Gastroesophageal sphincter (tissue), 3 donors: ENCODE results near the gene TMEM131.

Experiments
- CTCF ChIP-seq, 4 experiments: fragments of 200-600 bp in 2 of 4; fragments of 450-650 bp in 2 of 4; sonication (generic) in 1 of 4; IDR thresholded peaks; one replicate each; pipeline ENCODE4 v1.5.1; 2017 to 2019; ENCODE audit warnings: antibody characterized with exemption in 4 of 4, mild to moderate bottlenecking in 2 of 4, moderate library complexity in 2 of 4
- POLR2A ChIP-seq, 2 donors: fragments of 450-650 bp; IDR thresholded peaks; one replicate each; pipeline ENCODE4 v1.6.1; 2017; ENCODE audit warnings: antibody characterized with exemption in 2 of 2, mild to moderate bottlenecking in 2 of 2, moderate library complexity in 1 of 2

GRCh38 chr2:97988722-97989121, 7.0 kb downstream of the TMEM131 start:
- no peak for TF ChIP-seq CTCF (IDR thresholded peaks at IDR 0.05)
- no peak for TF ChIP-seq POLR2A (IDR thresholded peaks at IDR 0.05)
